ENCODE data around the gene SH2D7.
"Not testable (repeated sequence)": the region's sequence is repeated elsewhere in the genome, so short reads cannot be mapped to it uniquely, and the experiment has no call there.

SH2D7 gene

GRCh38 chr15:78146425-78147154 lies 54.2 kb downstream of the SH2D7 start:
- DNase-seq = no peak

GRCh38 chr15:78147566-78147965 lies 55.2 kb downstream of the SH2D7 start:
- no peak for DNase-seq

DNA sequence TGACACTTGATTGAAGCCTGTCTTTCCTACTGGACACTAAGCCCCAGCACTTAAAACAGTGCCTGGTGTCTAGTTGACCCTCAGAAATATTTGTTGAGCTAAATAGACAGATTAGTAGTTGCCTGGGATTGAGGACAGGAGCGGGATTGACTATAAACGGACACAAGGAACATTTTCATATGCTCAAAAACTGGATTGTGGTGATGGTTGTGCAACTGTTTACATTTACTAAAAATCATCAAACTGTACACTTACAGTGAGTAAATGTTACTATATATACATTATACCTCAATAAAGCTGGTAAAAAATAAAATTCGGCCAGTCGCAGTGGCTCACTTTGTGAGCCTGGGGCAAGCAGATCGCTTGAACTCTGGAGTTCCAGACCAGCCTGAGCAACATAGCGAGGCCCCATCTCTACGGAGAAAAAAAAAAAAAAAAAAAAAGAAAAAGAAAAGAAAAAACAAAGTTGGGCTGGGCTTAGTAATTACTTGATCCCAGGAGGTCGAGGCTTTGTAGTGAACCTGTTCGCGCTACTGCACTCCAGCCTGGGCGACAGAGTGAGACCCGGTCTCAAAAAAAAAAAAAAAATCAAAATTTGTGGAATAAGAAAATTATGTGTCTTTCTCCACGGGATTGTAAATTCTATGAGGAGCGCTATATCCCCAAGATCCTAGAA lies 56.2 kb downstream of the SH2D7 start:
- DNase-seq = no peak

DNA sequence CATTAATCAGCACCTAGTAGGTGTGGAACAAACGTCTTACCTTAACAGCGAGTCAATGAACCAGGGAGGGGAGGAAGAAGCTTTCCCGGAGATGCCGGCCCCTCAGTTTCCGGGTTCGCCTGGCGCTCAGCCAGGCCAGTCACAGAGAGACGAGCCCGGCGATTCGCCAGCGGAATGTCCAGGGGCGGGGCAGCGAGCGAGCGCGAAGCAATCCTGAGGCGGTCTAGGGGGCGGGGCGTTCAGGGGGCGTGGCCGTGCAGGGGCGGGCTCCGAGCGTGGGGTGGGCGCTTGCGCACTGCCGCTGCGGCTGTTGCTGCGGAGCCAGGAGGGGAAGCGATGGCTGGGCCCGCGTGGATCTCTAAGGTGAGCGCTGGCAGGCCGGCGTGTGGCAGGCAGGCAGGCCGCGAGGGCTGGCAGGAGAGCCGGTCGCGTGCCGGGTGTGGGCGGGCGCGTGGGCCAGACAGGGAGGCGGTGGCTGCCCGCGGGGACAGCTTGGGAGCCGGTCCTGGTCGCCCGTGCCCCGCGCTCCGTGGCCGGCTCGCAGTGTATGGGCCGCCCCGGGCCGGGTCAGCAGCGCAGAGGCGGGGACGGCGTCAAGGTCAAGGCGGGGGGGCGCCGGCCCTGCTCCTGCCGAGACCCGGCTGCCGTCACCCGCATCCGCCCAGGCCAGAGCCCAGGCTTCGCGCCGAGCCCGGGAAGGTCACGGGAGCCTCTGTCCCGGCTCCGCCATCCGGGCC lies 56.9 kb downstream of the SH2D7 start, which contains the start of gene IDH3A:
Gene IDH3A (plus strand): TSS at position 295 of the 737 bp plus-strand sequence. CDS start 42 bp downstream, at position 337.
- DNase-seq = peak; percentile 83

GRCh38 chr15:78149805-78150751 lies 57.7 kb downstream of the SH2D7 start:
- DNase-seq = no peak

- not testable (repeated sequence) for DNase-seq
Measured at GRCh38 chr15:78151075-78151474, 58.7 kb downstream of the SH2D7 start.
